HUDEP-2 (cell line): ENCODE results near the gene CXCL12.
A peak's percentile ranks its signal among the peaks of the same experiment; 100 is the strongest.

Experiments
- DNase-seq, 76 experiments: peaks; one replicate each; lab custom pipeline; 2025; ENCODE audit not compliant: unreplicated experiment in 76 of 76; lab: John Stamatoyannopoulos, UW

The CXCL12 gene

GRCh38 chr10:44385026-44385695 is at the start of gene CXCL12:
Gene CXCL12, minus strand, starts transcription at chr10:44385097. Its CDS starts 92 bp downstream, at chr10:44385005.
- no peak for DNase-seq

GRCh38 chr10:44427479-44427878 is 42.6 kb upstream of the CXCL12 start:
- no peak for DNase-seq

- no peak for DNase-seq
These were observed 42.1 kb upstream of the CXCL12 start for GRCh38 chr10:44427037-44427436.

- no peak for DNase-seq
These were observed 41.5 kb upstream of the CXCL12 start for GRCh38 chr10:44426247-44427034.

GRCh38 chr10:44425466-44425865 is 40.6 kb upstream of the CXCL12 start:
- DNase-seq, result no peak

GRCh38 chr10:44424957-44425356 is 40.1 kb upstream of the CXCL12 start:
- DNase-seq, result no peak

GRCh38 chr10:44424298-44424697 is 39.4 kb upstream of the CXCL12 start:
- no peak for DNase-seq

- no peak for DNase-seq
These were observed 37.7 kb upstream of the CXCL12 start for GRCh38 chr10:44422570-44423101.

- no peak for DNase-seq
These were observed 37.3 kb upstream of the CXCL12 start for GRCh38 chr10:44422153-44422552.

- DNase-seq, result no peak
These were observed 35.1 kb upstream of the CXCL12 start for GRCh38 chr10:44419790-44420549.

- no peak for DNase-seq
These were observed 33.7 kb upstream of the CXCL12 start for GRCh38 chr10:44418637-44419036.

- no peak for DNase-seq
These were observed 32.9 kb upstream of the CXCL12 start for GRCh38 chr10:44417761-44418160.

- DNase-seq, result no peak
These were observed 32.0 kb upstream of the CXCL12 start for GRCh38 chr10:44416936-44417335.

- no peak for DNase-seq
These were observed 31.3 kb upstream of the CXCL12 start for GRCh38 chr10:44416021-44416771.

GRCh38 chr10:44415121-44415520 is 30.2 kb upstream of the CXCL12 start:
- DNase-seq, result no peak

GRCh38 chr10:44413416-44413815 is 28.5 kb upstream of the CXCL12 start:
- DNase-seq, result peak in 10 of 76 experiments; percentile 1 to 33 (median 14)

GRCh38 chr10:44411251-44411650 is 26.4 kb upstream of the CXCL12 start:
- DNase-seq, result no peak

- no peak for DNase-seq
These were observed 20.0 kb upstream of the CXCL12 start for GRCh38 chr10:44404741-44405437.

GRCh38 chr10:44402465-44403195 is 17.7 kb upstream of the CXCL12 start:
- DNase-seq, result no peak
